IMR-90 (cell line): Measurements from ENCODE around the gene IDH3A. TPM values are rescaled to one million over a fixed set of nuclear protein-coding genes. Genes with fewer than 3 reads are reported as not detected.

Experiments used
- ATAC-seq: fragments of 200-7000 bp; cut with Tn5 transposase; 2 replicates; pipeline ENCODE4 v1.9.1; 2020; ENCODE audit warnings: low read depth, mild to moderate bottlenecking, moderate library complexity
- BruUV-seq: library from RNA; stranded (reverse); fragments of 400-500 nt; replicated peaks from 2 replicates; lab custom pipeline; 2021; lab: Mats Ljungman, UMichigan
- CTCF ChIA-PET: fragments of 300-600 bp; formaldehyde crosslinking; extraction: SDS; loops from one replicate; lab custom pipeline; 2021; ENCODE audit warnings: antibody characterized with exemption; lab: Yijun Ruan, JAX
- POLR2A ChIA-PET: fragments of 300-600 bp; sonication (Branson Sonifier 250); formaldehyde crosslinking; loops from one replicate; lab custom pipeline; 2022; ENCODE audit warnings: antibody characterized with exemption; ENCODE audit not compliant: unreplicated experiment; lab: Charles Lee
- DNase-seq: peaks from one replicate; pipeline ENCODE4 v3.0.0; 2013
- H2AFZ ChIP-seq: replicated peaks from 2 replicates; pipeline ENCODE3; 2013; ENCODE audit warnings: low read length, mild to moderate bottlenecking; ENCODE audit not compliant: poor library complexity
- H2AK5ac ChIP-seq: 2 replicates; pipeline ENCODE4 v1.6.1; 2013; ENCODE audit warnings: low read depth, low read length, inconsistent platforms
- H2AK9ac ChIP-seq: replicated peaks from 2 replicates; pipeline ENCODE3; 2013; ENCODE audit warnings: mild to moderate bottlenecking, low read depth, low read length, moderate library complexity; ENCODE audit not compliant: poor library complexity
- H2BK120ac ChIP-seq: 2 replicates; pipeline ENCODE4 v1.6.1; 2013; ENCODE audit warnings: low read depth, low read length, inconsistent platforms
- H2BK15ac ChIP-seq: 3 replicates; pipeline ENCODE4 v1.6.1; 2013; ENCODE audit warnings: low read depth, low read length, inconsistent platforms
- H2BK20ac ChIP-seq: 2 replicates; pipeline ENCODE4 v1.6.1; 2013; ENCODE audit warnings: low read depth, mild to moderate bottlenecking, inconsistent platforms, low read length, moderate library complexity
- H2BK5ac ChIP-seq: 2 replicates; pipeline ENCODE4 v1.6.1; 2013; ENCODE audit warnings: mild to moderate bottlenecking, low read depth, low read length, inconsistent platforms; ENCODE audit not compliant: poor library complexity, severe bottlenecking
- H3K14ac ChIP-seq: replicated peaks from 2 replicates; pipeline ENCODE4 v1.6.1; 2013; ENCODE audit warnings: low read depth, low read length, inconsistent platforms
- H3K18ac ChIP-seq: 2 replicates; pipeline ENCODE4 v1.6.1; 2013; ENCODE audit warnings: low read depth, low read length, control low read depth
- H3K23ac ChIP-seq: 2 replicates; pipeline ENCODE4 v1.6.1; 2013; ENCODE audit warnings: low read depth, low read length, inconsistent platforms
- H3K27ac ChIP-seq: 2 replicates; pipeline ENCODE4 v1.5.1; 2013; ENCODE audit warnings: mild to moderate bottlenecking, control low read depth, low read length; ENCODE audit not compliant: insufficient read depth
- H3K27me3 ChIP-seq: 2 replicates; pipeline ENCODE4 v1.6.1; 2013; ENCODE audit warnings: low read length; ENCODE audit not compliant: control insufficient read depth, insufficient read depth
- H3K36me3 ChIP-seq: 2 replicates; pipeline ENCODE4 v1.6.1; 2013; ENCODE audit warnings: low read length, mixed read lengths; ENCODE audit not compliant: control insufficient read depth, insufficient read depth
- H3K4ac ChIP-seq: 2 replicates; pipeline ENCODE4 v1.6.1; 2013; ENCODE audit warnings: low read depth, low read length, inconsistent platforms
- H3K4me1 ChIP-seq: 2 replicates; pipeline ENCODE4 v1.6.1; 2013; ENCODE audit warnings: low read length, mixed read lengths; ENCODE audit not compliant: control insufficient read depth, insufficient read depth
- H3K4me2 ChIP-seq: 2 replicates; pipeline ENCODE4 v1.6.1; 2013; ENCODE audit warnings: low read depth, mild to moderate bottlenecking, control low read depth, low read length, moderate library complexity
- H3K4me3 ChIP-seq: 2 replicates; pipeline ENCODE4 v1.5.1; 2013; ENCODE audit warnings: low read depth, mild to moderate bottlenecking, control low read depth, low read length, moderate library complexity; ENCODE audit not compliant: insufficient read depth
- H3K56ac ChIP-seq: 2 replicates; pipeline ENCODE4 v1.6.1; 2013; ENCODE audit warnings: low read length, inconsistent platforms; ENCODE audit not compliant: insufficient read depth; ENCODE audit errors: extremely low read depth
- H3K79me1 ChIP-seq, 2 experiments: 2 replicates each; pipeline ENCODE4 v1.6.1; 2013; ENCODE audit warnings: low read length in 2 of 2, inconsistent platforms in 1 of 2, low read depth in 1 of 2
- H3K9ac ChIP-seq: 2 replicates; pipeline ENCODE4 v1.6.1; 2013; ENCODE audit warnings: low read depth, low read length, control low read depth
- H3K9me1 ChIP-seq: 2 replicates; pipeline ENCODE4 v1.6.1; 2013; ENCODE audit warnings: low read length, inconsistent platforms; ENCODE audit not compliant: insufficient read depth
- H3K9me3 ChIP-seq: 2 replicates; pipeline ENCODE4 v1.6.1; 2013; ENCODE audit warnings: low read length; ENCODE audit not compliant: control insufficient read depth, insufficient read depth
- H4K20me1 ChIP-seq: 2 replicates; pipeline ENCODE4 v1.6.1; 2013; ENCODE audit warnings: low read length, inconsistent platforms; ENCODE audit not compliant: insufficient read depth
- H4K5ac ChIP-seq: 2 replicates; pipeline ENCODE4 v1.6.1; 2013; ENCODE audit warnings: mild to moderate bottlenecking, low read depth, low read length, control low read depth
- H4K8ac ChIP-seq, 2 experiments: 2 replicates each; pipeline ENCODE4 v1.6.1; 2013; ENCODE audit warnings: low read depth in 2 of 2, low read length in 2 of 2, control low read depth in 1 of 2, inconsistent platforms in 1 of 2
- H4K91ac ChIP-seq: 2 replicates; pipeline ENCODE4 v1.6.1; 2013; ENCODE audit warnings: low read depth, low read length, inconsistent platforms; ENCODE audit not compliant: insufficient read depth
- FOS ChIP-seq: fragments of 150-350 bp; IDR thresholded peaks from 2 replicates; pipeline ENCODE4 v1.6.1; 2016; ENCODE audit warnings: low read depth, low read length
- NFE2L2 ChIP-seq: fragments of 150-350 bp; IDR thresholded peaks from 2 replicates; pipeline ENCODE4 v1.6.1; 2016; ENCODE audit warnings: low read depth, mild to moderate bottlenecking, low read length
- POLR2A ChIP-seq: IDR thresholded peaks from 2 replicates; pipeline ENCODE4 v1.6.1; 2012; ENCODE audit warnings: mild to moderate bottlenecking, low read depth, low read length
- RCOR1 ChIP-seq: IDR thresholded peaks from 2 replicates; pipeline ENCODE4 v1.6.1; 2012; ENCODE audit warnings: mild to moderate bottlenecking, low read length, improper control_type of control experiment; ENCODE audit not compliant: insufficient replicate concordance
- SMC3 ChIP-seq: fragments of 150-350 bp; IDR thresholded peaks from 2 replicates; pipeline ENCODE4 v1.6.1; 2016; ENCODE audit warnings: low read depth, mild to moderate bottlenecking, antibody characterized with exemption, low read length, moderate library complexity
- USF2 ChIP-seq: fragments of 150-350 bp; IDR thresholded peaks from 2 replicates; pipeline ENCODE4 v1.6.1; 2017; ENCODE audit warnings: mild to moderate bottlenecking, antibody characterized with exemption, low read length, low read depth
- WGBS, 2 experiments: methylation state at CpG; one replicate each; pipeline versions ENCODE4 v1.1.5 to v1.1.7; 2013; ENCODE audit warnings: missing lambda C conversion rate in 2 of 2; ENCODE audit not compliant: insufficient read length in 1 of 2; ENCODE audit errors: extremely low coverage in 2 of 2; 5-methylcytosine and 5-hydroxymethylcytosine counted together
- dilution Hi-C: fragments of 300-500 bp; cut with HindIII; formaldehyde crosslinking; loops from one replicate; pipeline ENCODE4 v1.14.3; 2018; ENCODE audit warnings: low sequenced_read_pairs; ENCODE audit not compliant: unreplicated experiment
- in situ Hi-C: fragments of 300-500 bp; cut with MboI; formaldehyde crosslinking; loops from 3 replicates; pipeline ENCODE4 v1.14.3; 2019; ENCODE audit warnings: low sequenced_read_pairs, inconsistent platforms, mixed read lengths
- intact Hi-C: fragments of 100-400 bp; cut with micrococcal nuclease; formaldehyde crosslinking; loops from 2 replicates; pipeline ENCODE4 v1.10.0; 2022
- polyA plus RNA-seq, 3 experiments: library from polyadenylated mRNA; depleted of rRNA; stranded (reverse); fragments of >200 nt; gene quantifications; 2 replicates each; pipeline ENCODE4 v1.2.3, GENCODE V29; 2012; ENCODE audit warnings: low replicate concordance in 1 of 3
- total RNA-seq: library from RNA; depleted of rRNA; stranded (reverse); fragments of >200 nt; gene quantifications from 2 replicates; pipeline ENCODE4 v1.2.3, GENCODE V29; 2012

The IDH3A gene
- total and polyA plus RNA-seq, 2 of the 4 experiments (the other 2 are of a cell fraction), result 34.5 to 47.7 TPM

GRCh38 chr15:78194568-78194925, 45.4 kb downstream of the IDH3A start:
- Histone ChIP-seq H4K8ac (no peak overlapping the region), H2BK15ac (no peak overlapping the region), H3K79me1 (no peaks in the 10 kb centered on the region), H4K20me1 (no peaks in the 10 kb centered on the region), H3K4me2 (no peak overlapping the region), H4K5ac (no peak overlapping the region), H3K23ac (no peak overlapping the region), H2AK5ac (no peak overlapping the region), H3K56ac (no peak overlapping the region), H3K9ac (no peak overlapping the region), H2BK120ac (no peak overlapping the region), H3K27ac (no peak overlapping the region), H3K9me1 (no peaks in the 10 kb centered on the region), H3K18ac (no peak overlapping the region), H3K4me1 (no peaks in the 10 kb centered on the region), H2AK9ac (no peak overlapping the region), H4K91ac (no peak overlapping the region), H2AFZ (no peak overlapping the region), H3K9me3 (peaks cover 2% of the 10 kb centered on the region; the same call in 1 of the 2 replicates), H2BK5ac (no peak overlapping the region), H3K27me3 (peaks cover 24% of the 10 kb centered on the region), H3K36me3 (no peaks in the 10 kb centered on the region), H3K14ac (no peak overlapping the region), H2BK20ac (no peak overlapping the region), H3K4me3 (no peak overlapping the region), H3K4ac (no peak overlapping the region)
- ChIA-PET CTCF (no interaction called here), POLR2A (no interaction called here)
- 74% methylated on average over 3 of the region's 15 CpGs; no CpG with 5 or more reads in 1 of the 2 experiments for WGBS, 2 experiments
- intact Hi-C loops (no loop called here), in situ Hi-C loops (no loop called here), dilution Hi-C loops (no loop called here)
- DNase-seq, result no peak
- no TSS peak for BruUV-seq
- TF ChIP-seq SMC3, result no peak
- TF ChIP-seq POLR2A, result no peak
- TF ChIP-seq USF2, result no peak
- no peak for TF ChIP-seq RCOR1
- no peak for TF ChIP-seq NFE2L2
- no peak for TF ChIP-seq FOS
- no peak for ATAC-seq
